Measurements from ENCODE around the gene ANXA9. TPM values are rescaled to one million over a fixed set of nuclear protein-coding genes. Genes with fewer than 3 reads are reported as not detected.

The ANXA9 gene
- total and polyA plus RNA-seq, 2 of the 4 experiments (the other 2 are of a cell fraction), result 0.21 to 0.36 TPM

DNA sequence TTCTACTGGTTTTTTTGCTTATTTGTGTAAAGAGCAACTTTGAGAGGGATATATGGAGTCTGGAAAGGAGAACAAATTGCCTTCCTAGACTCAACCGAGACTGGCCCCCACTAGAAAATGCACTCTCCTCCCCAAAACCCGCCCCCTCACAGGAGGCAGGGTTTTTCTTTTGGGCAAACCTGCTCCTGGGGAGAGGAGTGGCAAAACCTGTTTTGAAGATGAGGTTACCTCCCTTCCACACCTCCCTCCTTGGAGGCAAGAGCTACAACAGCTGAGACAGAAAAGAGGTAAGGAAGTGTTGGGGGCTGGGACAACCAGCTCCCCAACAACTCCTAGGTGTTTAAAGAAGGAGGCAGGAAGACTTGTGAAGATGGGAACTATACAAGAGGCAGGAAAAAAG lies 54.3 kb downstream of the ANXA9 start, which contains the start of gene BNIPL:
BNIPL (plus strand) TSS at position 231 of the 400 bp plus-strand sequence; CDS start at position 371, 140 bp downstream.
- POLR2A ChIA-PET (ENCODE audit: unreplicated experiment), result no interaction called here
- H3K36me3 ChIP-seq (ENCODE audit: control insufficient read depth, insufficient read depth, low read length), result peaks cover 16% of the 10 kb centered on the region

More for the DNA sequence above, 54.3 kb downstream of the ANXA9 start, which contains the start of gene BNIPL:
- Histone ChIP-seq H3K9me3 (ENCODE audit: control insufficient read depth, insufficient read depth, low read length) (no peaks in the 10 kb centered on the region), H2BK20ac (ENCODE audit: low read depth, low read length) (no peak within 1 kb of the TSS), H3K14ac (replicated peaks; ENCODE audit: low read depth, low read length) (no peak within 1 kb of the TSS), H2AK5ac (ENCODE audit: low read depth, low read length) (no peak within 1 kb of the TSS), H3K4me2 (ENCODE audit: low read depth, low read length) (no peak within 1 kb of the TSS), H2AFZ (replicated peaks; ENCODE audit: low read length, poor library complexity) (no peak within 1 kb of the TSS), H4K5ac (ENCODE audit: low read depth, low read length) (no peak within 1 kb of the TSS), H3K56ac (ENCODE audit: extremely low read depth, insufficient read depth, low read length) (no peak within 1 kb of the TSS), H3K4ac (ENCODE audit: low read depth, low read length) (no peak within 1 kb of the TSS), H3K27me3 (ENCODE audit: control insufficient read depth, insufficient read depth, low read length) (no peaks in the 10 kb centered on the region), H2AK9ac (replicated peaks; ENCODE audit: low read depth, low read length, poor library complexity) (peak within 1 kb of the TSS; percentile 76), H3K79me1 (ENCODE audit: low read depth in 1 of 2, low read length in 2 of 2) (no peaks in the 10 kb centered on the region), H2BK15ac (ENCODE audit: low read depth, low read length) (no peak within 1 kb of the TSS), H3K9ac (ENCODE audit: low read depth, low read length) (no peak within 1 kb of the TSS), H4K8ac (ENCODE audit: low read depth in 2 of 2, low read length in 2 of 2) (no peak within 1 kb of the TSS), H4K91ac (ENCODE audit: insufficient read depth, low read depth, low read length) (no peak within 1 kb of the TSS), H2BK120ac (ENCODE audit: low read depth, low read length) (no peak within 1 kb of the TSS), H3K4me1 (ENCODE audit: control insufficient read depth, insufficient read depth, low read length) (no peaks in the 10 kb centered on the region), H4K20me1 (ENCODE audit: insufficient read depth, low read length) (no peaks in the 10 kb centered on the region), H2BK5ac (ENCODE audit: low read depth, low read length, poor library complexity, severe bottlenecking) (no peak within 1 kb of the TSS), H3K18ac (ENCODE audit: low read depth, low read length) (no peak within 1 kb of the TSS), H3K23ac (ENCODE audit: low read depth, low read length) (no peak within 1 kb of the TSS), H3K9me1 (ENCODE audit: insufficient read depth, low read length) (no peaks in the 10 kb centered on the region), H3K4me3 (ENCODE audit: insufficient read depth, low read depth, low read length) (no peak within 1 kb of the TSS), H3K27ac (ENCODE audit: insufficient read depth, low read length) (no peak within 1 kb of the TSS)
- WGBS, 2 experiments (ENCODE audit: extremely low coverage in 2 of 2, insufficient read length in 1 of 2), result no CpG with 5 or more reads among the region's 2 CpGs
- dilution Hi-C loops (cut with HindIII; ENCODE audit: low sequenced_read_pairs, unreplicated experiment) (no loop called here), in situ Hi-C loops (cut with MboI; ENCODE audit: low sequenced_read_pairs) (loop anchor here (10.0 kb wide), 1 partner anchor 62 kb away; the partner anchor contains the start of gene CERS2), intact Hi-C loops (cut with micrococcal nuclease) (no loop called here)
- no peak for DNase-seq
- TF ChIP-seq NFE2L2 (IDR thresholded peaks at IDR 0.05; ENCODE audit: low read depth, low read length) (no peak), MAZ (IDR thresholded peaks at IDR 0.05; ENCODE audit: borderline replicate concordance, low read depth, low read length) (no peak), RCOR1 (IDR thresholded peaks at IDR 0.05; ENCODE audit: insufficient replicate concordance, low read length) (no peak), POLR2A (IDR thresholded peaks at IDR 0.05; ENCODE audit: low read depth, low read length) (no peak), MXI1 (IDR thresholded peaks at IDR 0.05; ENCODE audit: borderline replicate concordance, low read depth, low read length) (no peak), RFX5 (IDR thresholded peaks at IDR 0.05; ENCODE audit: low read depth, low read length) (no peak), FOS (IDR thresholded peaks at IDR 0.05; ENCODE audit: low read depth, low read length) (no peak), CHD1 (IDR thresholded peaks at IDR 0.05; ENCODE audit: low read depth, low read length) (no peak), RAD21 (IDR thresholded peaks at IDR 0.05; ENCODE audit: low read length) (no peak), MAFK (IDR thresholded peaks at IDR 0.05; ENCODE audit: low read depth, low read length) (no peak), CEBPB (IDR thresholded peaks at IDR 0.05; ENCODE audit: low read depth, low read length) (no peak), BHLHE40 (IDR thresholded peaks at IDR 0.05; ENCODE audit: low read depth, low read length) (no peak), SMC3 (IDR thresholded peaks at IDR 0.05; ENCODE audit: low read depth, low read length) (no peak)
- TF ChIP-seq, protein P1, sequence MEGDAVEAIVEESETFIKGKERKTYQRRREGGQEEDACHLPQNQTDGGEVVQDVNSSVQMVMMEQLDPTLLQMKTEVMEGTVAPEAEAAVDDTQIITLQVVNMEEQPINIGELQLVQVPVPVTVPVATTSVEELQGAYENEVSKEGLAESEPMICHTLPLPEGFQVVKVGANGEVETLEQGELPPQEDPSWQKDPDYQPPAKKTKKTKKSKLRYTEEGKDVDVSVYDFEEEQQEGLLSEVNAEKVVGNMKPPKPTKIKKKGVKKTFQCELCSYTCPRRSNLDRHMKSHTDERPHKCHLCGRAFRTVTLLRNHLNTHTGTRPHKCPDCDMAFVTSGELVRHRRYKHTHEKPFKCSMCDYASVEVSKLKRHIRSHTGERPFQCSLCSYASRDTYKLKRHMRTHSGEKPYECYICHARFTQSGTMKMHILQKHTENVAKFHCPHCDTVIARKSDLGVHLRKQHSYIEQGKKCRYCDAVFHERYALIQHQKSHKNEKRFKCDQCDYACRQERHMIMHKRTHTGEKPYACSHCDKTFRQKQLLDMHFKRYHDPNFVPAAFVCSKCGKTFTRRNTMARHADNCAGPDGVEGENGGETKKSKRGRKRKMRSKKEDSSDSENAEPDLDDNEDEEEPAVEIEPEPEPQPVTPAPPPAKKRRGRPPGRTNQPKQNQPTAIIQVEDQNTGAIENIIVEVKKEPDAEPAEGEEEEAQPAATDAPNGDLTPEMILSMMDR (conservative IDR thresholded peaks at IDR 0.05; ENCODE audit: low read depth, low read length), result no peak
- TF ChIP-seq, protein P2, sequence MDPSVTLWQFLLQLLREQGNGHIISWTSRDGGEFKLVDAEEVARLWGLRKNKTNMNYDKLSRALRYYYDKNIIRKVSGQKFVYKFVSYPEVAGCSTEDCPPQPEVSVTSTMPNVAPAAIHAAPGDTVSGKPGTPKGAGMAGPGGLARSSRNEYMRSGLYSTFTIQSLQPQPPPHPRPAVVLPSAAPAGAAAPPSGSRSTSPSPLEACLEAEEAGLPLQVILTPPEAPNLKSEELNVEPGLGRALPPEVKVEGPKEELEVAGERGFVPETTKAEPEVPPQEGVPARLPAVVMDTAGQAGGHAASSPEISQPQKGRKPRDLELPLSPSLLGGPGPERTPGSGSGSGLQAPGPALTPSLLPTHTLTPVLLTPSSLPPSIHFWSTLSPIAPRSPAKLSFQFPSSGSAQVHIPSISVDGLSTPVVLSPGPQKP (IDR thresholded peaks at IDR 0.05; ENCODE audit: borderline replicate concordance, low read depth, low read length), result no peak
- TF ChIP-seq, protein P3, sequence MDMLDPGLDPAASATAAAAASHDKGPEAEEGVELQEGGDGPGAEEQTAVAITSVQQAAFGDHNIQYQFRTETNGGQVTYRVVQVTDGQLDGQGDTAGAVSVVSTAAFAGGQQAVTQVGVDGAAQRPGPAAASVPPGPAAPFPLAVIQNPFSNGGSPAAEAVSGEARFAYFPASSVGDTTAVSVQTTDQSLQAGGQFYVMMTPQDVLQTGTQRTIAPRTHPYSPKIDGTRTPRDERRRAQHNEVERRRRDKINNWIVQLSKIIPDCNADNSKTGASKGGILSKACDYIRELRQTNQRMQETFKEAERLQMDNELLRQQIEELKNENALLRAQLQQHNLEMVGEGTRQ (IDR thresholded peaks at IDR 0.05; ENCODE audit: low read depth, low read length), result no peak
- no peak for ATAC-seq (ENCODE audit: low read depth)
- CTCF ChIA-PET, result interaction anchor here (0.6 kb wide), 1 partner anchor 12 kb away, joined by 3 read pairs; no protein-coding TSS in a partner anchor
- no TSS peak for BruUV-seq (replicated peaks)

Measured in IMR-90 (cell line).